ENCODE data around the gene SUV39H1.
A peak's percentile ranks its signal among the peaks of the same experiment; 100 is the strongest.
"Not testable (repeated sequence)": the region's sequence is repeated elsewhere in the genome, so short reads cannot be mapped to it uniquely, and the experiment has no call there.

Gene SUV39H1

DNA sequence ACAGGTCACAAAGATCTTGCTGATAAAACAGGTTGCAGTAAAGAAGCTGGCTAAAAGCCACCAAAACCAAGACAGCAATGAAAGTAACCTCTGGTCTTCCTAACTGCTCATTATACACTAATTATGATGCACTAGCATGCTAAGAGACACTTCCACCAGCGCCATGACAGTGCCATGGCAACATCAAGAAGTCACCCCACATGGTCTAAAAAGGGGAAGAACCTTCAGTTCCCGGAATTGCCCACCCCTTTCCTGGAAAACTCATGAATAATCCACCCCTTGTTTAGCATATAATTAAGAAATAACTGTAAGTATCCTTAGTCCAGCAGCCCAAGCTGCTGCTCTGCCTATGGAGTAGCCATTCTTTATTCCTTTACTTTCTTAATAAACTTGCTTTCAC is 16.1 kb upstream of the SUV39H1 start:
- not testable (repeated sequence) for H3K9me3 Mint-ChIP-seq, H3K27me3 Mint-ChIP-seq, H3K4me3 Mint-ChIP-seq
- Mint-ChIP-seq H3K4me1 (ENCODE audit: low read depth) (peaks cover 51% of the 10 kb centered on the region), H3K36me3 (ENCODE audit: low read depth) (peaks cover 10% of the 10 kb centered on the region), H3K27ac (peak overlapping the region; percentile 65)

DNA sequence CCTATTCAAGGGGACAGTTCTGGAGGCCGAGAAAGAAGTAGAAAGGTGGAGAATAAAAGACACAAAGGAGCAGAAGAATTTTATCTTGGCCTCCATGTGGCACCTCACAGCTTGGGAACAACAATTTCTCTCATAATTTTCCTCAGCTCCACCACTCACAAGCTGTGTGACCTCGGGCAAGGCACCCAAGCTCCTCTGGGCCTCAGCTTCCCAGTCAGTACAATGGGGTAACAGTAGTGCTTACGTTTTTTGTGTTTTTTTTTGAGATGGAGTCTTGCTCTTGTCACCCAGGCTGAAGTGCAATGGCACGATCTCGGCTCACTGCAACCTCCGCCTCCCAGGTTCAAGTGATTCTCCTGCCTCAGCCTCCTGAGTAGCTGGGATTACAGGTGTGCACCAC is 15.6 kb upstream of the SUV39H1 start:
- Mint-ChIP-seq H3K36me3 (ENCODE audit: low read depth) (peaks cover 15% of the 10 kb centered on the region), H3K27ac (peak overlapping the region; percentile 65), H3K4me1 (ENCODE audit: low read depth) (peaks cover 55% of the 10 kb centered on the region)
- not testable (repeated sequence) for H3K9me3 Mint-ChIP-seq, H3K4me3 Mint-ChIP-seq, H3K27me3 Mint-ChIP-seq

DNA sequence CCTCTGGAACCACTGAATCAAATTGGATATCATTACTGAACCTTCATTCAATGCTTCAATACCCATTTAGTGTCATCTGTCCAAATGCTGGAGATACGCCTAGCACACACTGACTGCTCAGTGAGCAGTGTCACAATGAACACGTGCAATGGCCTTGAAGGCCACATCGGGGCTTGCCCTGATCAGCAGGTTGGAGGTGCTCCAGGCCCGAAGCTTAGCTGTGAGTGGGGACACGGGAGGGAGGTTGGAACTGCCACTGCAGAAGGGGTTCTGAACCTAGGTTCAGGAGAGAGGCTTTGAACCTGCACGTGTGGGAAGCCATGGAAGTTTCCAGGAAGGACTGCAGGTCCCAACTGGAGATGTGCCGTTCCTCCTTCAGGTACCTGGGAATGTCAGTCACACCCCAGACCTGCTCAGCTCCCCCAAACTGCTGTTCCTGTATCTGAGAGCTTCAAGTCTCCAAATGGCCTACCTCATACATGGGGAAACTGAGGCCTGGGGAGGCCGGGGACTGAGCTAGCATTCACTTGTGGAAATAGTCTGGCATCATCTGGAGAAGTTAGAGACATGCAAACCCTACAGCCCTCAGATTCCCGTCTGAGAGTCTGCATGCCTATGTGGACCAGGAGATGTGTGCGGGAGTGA is 14.9 kb upstream of the SUV39H1 start:
- no peak overlapping the region for H3K27ac Mint-ChIP-seq
- H3K36me3 Mint-ChIP-seq (ENCODE audit: low read depth) = peaks cover 22% of the 10 kb centered on the region
- H3K4me1 Mint-ChIP-seq (ENCODE audit: low read depth) = peaks cover 63% of the 10 kb centered on the region
- no peaks in the 10 kb centered on the region for H3K27me3 Mint-ChIP-seq
- no peaks in the 10 kb centered on the region for H3K9me3 Mint-ChIP-seq
- H3K4me3 Mint-ChIP-seq = no peak overlapping the region

DNA sequence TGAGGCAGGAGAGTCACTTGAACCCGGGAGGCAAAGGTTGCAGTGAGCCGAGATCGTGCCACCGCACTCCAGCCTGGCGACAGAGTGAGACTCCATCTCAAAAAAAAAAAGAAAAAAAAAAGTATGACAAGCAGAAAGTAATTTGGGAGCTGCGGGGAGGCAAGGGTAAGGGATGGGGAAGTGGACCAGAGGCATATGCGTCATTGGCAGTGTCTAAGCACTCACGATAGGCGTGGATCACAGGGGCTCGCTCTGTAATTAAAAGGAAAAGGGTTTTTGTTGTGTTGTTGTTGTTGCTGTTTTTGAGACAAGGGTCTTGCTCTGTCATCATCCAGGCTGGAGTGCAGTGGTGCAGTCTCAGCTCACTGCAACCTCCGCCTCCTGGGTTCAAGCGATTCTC is 13.7 kb upstream of the SUV39H1 start:
- H3K4me1 Mint-ChIP-seq (ENCODE audit: low read depth) = peaks cover 62% of the 10 kb centered on the region
- peak overlapping the region; percentile 89 for H3K4me3 Mint-ChIP-seq
- H3K36me3 Mint-ChIP-seq (ENCODE audit: low read depth) = peaks cover 34% of the 10 kb centered on the region
- not testable (repeated sequence) for H3K27me3 Mint-ChIP-seq, H3K9me3 Mint-ChIP-seq
- H3K27ac Mint-ChIP-seq = peak overlapping the region; percentile 94

DNA sequence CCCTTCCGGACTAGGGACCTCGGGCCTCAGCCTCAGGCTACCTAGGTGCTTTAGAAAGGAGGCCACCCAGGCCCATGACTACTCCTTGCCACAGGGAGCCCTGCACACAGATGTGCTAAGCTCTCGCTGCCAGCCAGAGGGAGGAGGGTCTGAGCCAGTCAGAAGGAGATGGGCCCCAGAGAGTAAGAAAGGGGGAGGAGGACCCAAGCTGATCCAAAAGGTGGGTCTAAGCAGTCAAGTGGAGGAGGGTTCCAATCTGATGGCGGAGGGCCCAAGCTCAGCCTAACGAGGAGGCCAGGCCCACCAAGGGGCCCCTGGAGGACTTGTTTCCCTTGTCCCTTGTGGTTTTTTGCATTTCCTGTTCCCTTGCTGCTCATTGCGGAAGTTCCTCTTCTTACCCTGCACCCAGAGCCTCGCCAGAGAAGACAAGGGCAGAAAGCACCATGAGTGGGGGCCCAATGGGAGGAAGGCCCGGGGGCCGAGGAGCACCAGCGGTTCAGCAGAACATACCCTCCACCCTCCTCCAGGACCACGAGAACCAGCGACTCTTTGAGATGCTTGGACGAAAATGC is 13.0 kb upstream of the SUV39H1 start, which contains the start of gene WAS:
Gene WAS (plus strand): TSS at position 389 of the 572 bp plus-strand sequence. CDS start 55 bp downstream, at position 444.
- Mint-ChIP-seq H3K9me3 (no peaks in the 10 kb centered on the region), H3K4me3 (peak within 1 kb of the TSS; percentile 89), H3K27me3 (no peaks in the 10 kb centered on the region), H3K36me3 (ENCODE audit: low read depth) (peaks cover 39% of the 10 kb centered on the region), H3K4me1 (ENCODE audit: low read depth) (peaks cover 62% of the 10 kb centered on the region), H3K27ac (peak within 1 kb of the TSS; percentile 94)

DNA sequence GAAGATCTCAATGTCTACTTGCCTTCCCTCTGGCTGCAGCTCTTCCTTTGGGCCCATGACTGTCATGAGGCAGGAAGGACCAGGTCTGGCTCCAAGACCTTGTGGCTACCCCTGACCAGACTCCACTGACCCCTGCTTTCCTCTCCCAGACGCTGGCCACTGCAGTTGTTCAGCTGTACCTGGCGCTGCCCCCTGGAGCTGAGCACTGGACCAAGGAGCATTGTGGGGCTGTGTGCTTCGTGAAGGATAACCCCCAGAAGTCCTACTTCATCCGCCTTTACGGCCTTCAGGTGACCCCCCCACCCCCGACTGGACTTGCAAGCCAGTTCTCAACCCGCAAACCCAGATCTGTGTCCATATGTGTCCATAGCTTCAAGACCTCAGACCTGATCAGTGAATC is 12.4 kb upstream of the SUV39H1 start:
- no peaks in the 10 kb centered on the region for H3K27me3 Mint-ChIP-seq
- H3K27ac Mint-ChIP-seq = peak overlapping the region; percentile 94

DNA sequence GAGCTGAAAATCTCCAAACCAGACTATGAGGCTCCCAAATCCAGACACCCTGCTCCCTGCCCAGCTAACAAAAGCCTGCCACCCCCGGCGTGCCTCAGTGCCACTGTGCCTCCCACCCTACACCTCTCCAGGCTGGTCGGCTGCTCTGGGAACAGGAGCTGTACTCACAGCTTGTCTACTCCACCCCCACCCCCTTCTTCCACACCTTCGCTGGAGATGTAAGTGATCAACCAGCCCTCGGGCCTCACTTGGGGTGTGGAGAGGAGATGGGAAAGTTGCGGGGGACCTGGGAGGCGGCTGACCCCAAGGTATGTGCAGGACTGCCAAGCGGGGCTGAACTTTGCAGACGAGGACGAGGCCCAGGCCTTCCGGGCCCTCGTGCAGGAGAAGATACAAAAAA is 11.1 kb upstream of the SUV39H1 start:
- no peaks in the 10 kb centered on the region for H3K9me3 Mint-ChIP-seq

More for the DNA sequence above, 12.4 kb upstream of the SUV39H1 start:
- H3K9me3 Mint-ChIP-seq = no peaks in the 10 kb centered on the region
- peaks cover 39% of the 10 kb centered on the region for H3K36me3 Mint-ChIP-seq (ENCODE audit: low read depth)
- peak overlapping the region; percentile 89 for H3K4me3 Mint-ChIP-seq
- H3K4me1 Mint-ChIP-seq (ENCODE audit: low read depth) = peaks cover 62% of the 10 kb centered on the region

DNA sequence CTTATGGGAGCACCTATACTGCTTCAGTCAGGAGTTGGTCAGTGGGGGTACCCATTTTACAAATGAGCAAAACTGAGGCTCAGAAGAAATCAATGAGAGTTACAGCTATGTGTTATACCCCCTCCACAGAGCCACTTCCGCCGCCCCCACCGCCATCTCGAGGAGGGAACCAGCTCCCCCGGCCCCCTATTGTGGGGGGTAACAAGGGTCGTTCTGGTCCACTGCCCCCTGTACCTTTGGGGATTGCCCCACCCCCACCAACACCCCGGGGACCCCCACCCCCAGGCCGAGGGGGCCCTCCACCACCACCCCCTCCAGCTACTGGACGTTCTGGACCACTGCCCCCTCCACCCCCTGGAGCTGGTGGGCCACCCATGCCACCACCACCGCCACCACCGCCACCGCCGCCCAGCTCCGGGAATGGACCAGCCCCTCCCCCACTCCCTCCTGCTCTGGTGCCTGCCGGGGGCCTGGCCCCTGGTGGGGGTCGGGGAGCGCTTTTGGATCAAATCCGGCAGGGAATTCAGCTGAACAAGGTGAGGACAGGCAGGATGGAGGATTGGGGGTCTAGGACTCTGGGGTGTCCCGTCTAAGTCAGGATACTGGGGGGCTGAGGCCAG is 7.9 kb upstream of the SUV39H1 start:
- Mint-ChIP-seq H3K36me3 (ENCODE audit: low read depth) (peaks cover 49% of the 10 kb centered on the region), H3K27ac (no peak overlapping the region), H3K4me1 (ENCODE audit: low read depth) (peaks cover 33% of the 10 kb centered on the region), H3K9me3 (no peaks in the 10 kb centered on the region), H3K27me3 (no peaks in the 10 kb centered on the region), H3K4me3 (no peak overlapping the region)

More for the DNA sequence above, 11.1 kb upstream of the SUV39H1 start:
- no peaks in the 10 kb centered on the region for H3K27me3 Mint-ChIP-seq
- peak overlapping the region; percentile 94 for H3K27ac Mint-ChIP-seq
- H3K4me3 Mint-ChIP-seq = peak overlapping the region; percentile 89
- H3K36me3 Mint-ChIP-seq (ENCODE audit: low read depth) = peaks cover 41% of the 10 kb centered on the region
- H3K4me1 Mint-ChIP-seq (ENCODE audit: low read depth) = peaks cover 55% of the 10 kb centered on the region

DNA sequence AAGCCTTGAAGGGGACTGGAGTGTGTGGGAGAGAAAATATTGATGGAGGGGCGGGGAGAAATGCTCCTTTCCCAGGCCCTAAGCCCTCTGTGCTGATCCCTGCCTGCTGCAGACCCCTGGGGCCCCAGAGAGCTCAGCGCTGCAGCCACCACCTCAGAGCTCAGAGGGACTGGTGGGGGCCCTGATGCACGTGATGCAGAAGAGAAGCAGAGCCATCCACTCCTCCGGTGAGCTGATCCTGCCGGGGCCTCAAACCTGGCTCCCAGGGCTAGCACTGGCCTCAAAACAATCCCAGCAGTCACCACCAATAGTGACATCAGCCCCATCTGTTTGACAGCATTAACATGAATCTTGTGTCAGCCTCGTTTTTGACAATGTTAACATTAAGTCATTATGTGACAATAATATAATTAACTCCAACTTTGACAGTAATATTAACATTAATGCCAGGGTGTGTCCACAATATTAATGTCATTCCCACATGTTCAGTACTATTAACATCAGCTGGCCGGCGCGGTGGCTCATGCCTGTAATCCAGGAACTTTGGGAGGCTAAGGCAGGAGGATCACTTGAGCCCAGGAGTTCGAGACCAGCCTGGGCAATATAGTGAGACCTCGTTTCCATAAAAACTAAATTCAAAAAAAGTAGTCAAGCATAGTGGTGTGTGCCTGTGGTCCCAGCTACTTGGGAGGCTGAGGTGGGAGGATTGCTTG is 7.2 kb upstream of the SUV39H1 start:
- H3K4me3 Mint-ChIP-seq = no peak overlapping the region
- peaks cover 47% of the 10 kb centered on the region for H3K36me3 Mint-ChIP-seq (ENCODE audit: low read depth)

DNA sequence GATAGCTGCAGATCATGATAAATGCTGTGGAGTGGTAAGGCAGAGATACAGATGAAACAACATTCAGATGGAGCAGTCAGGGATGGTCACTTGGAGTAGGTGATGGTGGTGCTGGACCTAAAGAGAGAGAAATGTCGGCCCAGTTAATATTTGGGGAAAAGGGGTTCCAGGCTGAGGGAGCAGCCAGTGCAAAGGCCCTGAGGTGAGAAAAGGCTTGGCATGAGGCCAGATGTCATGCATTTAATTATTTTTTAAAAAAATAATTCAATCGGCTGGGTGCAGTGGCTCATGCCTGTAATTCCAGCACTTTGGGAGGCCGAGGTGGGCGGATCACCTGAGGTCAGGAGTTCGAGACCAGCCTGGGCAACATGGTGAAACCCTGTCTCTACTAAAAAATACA is 4.8 kb upstream of the SUV39H1 start:
- peaks cover 22% of the 10 kb centered on the region for H3K4me1 Mint-ChIP-seq (ENCODE audit: low read depth)
- not testable (repeated sequence) for H3K27me3 Mint-ChIP-seq, H3K4me3 Mint-ChIP-seq, H3K9me3 Mint-ChIP-seq
- H3K36me3 Mint-ChIP-seq (ENCODE audit: low read depth) = peaks cover 25% of the 10 kb centered on the region
- H3K27ac Mint-ChIP-seq = peak overlapping the region; percentile 58

More for the DNA sequence above, 7.2 kb upstream of the SUV39H1 start:
- peaks cover 31% of the 10 kb centered on the region for H3K4me1 Mint-ChIP-seq (ENCODE audit: low read depth)
- H3K27ac Mint-ChIP-seq = no peak overlapping the region
- no peaks in the 10 kb centered on the region for H3K9me3 Mint-ChIP-seq
- H3K27me3 Mint-ChIP-seq = no peaks in the 10 kb centered on the region

DNA sequence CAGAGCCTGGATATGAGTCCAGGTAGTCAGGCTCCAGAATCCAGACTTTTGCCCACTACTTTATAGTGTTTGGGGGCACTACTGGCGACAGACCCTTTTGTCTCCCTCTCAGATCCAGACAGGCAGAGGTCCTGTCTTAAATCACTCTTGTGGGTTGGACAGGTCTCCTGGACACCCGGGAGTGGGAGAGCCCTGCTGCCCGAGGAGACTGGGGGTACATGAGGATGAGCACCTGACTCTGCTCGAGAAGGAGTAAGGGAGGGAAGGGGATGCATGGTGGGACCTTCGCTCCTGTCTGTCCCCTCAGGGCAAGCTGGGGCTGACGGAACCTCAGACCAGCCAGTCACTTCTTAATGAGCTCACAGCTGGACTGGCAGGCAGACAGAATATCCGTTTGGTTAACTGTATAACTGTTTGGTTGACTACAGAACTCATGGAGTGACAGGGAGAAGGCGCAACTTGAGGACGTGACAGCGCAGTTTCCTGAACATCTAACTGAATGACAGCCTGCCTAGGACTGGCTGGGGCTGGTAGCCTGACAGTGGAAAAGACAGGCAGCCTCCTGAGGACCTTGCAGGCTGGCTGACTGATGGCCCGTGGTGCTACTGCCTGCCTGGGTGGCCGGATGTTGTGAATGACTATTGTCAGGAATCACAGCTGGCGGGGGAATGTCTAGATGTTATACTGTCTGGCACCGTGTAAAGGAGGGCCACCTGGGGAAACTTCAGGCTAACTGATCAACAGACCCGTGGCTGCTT is 1.6 kb upstream of the SUV39H1 start:
- Mint-ChIP-seq H3K36me3 (ENCODE audit: low read depth) (peaks cover 23% of the 10 kb centered on the region), H3K4me1 (ENCODE audit: low read depth) (peaks cover 27% of the 10 kb centered on the region), H3K9me3 (no peaks in the 10 kb centered on the region), H3K27ac (peak overlapping the region; percentile 96), H3K4me3 (peak overlapping the region; percentile 85), H3K27me3 (no peaks in the 10 kb centered on the region)

DNA sequence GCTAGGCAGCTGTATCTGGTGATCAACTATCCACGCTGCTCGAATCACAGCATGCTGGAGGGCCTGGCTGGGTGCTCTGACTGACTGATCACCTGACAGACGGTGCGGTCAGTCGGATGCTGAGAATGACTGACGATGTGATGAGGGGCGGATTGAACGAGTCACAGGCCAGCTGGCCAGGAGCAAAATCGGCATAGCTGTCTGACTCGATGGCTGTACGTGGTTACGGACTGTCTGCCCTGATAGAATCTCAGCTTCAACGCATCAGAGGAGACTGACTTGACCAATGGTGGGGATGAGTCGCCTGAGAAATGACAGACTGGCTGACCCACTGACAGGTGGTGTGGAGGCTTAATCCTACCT is 1.0 kb upstream of the SUV39H1 start:
- Mint-ChIP-seq H3K4me1 (ENCODE audit: low read depth) (peaks cover 27% of the 10 kb centered on the region), H3K4me3 (peak overlapping the region; percentile 85), H3K27me3 (no peaks in the 10 kb centered on the region), H3K9me3 (no peaks in the 10 kb centered on the region), H3K27ac (peak overlapping the region; percentile 96), H3K36me3 (ENCODE audit: low read depth) (peaks cover 22% of the 10 kb centered on the region)

DNA sequence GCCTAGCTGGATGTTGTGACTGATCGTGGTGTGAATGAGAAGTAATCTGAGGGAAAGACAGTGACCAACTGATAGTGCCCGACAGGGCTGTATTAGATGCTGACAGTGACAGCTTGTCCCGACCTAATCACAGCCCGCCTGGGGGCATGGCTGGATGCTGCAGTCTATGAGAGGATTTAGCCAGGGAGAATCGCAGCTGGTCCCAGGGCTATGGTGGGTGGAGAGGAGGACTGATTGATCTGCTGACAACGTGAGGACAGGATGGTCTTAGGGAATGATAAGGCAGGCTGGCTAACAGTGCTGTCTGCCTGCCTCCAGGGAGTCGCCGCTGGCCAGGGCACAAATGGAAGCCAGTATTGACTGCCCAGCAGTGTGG is 621 bp upstream of the SUV39H1 start:
- H3K36me3 Mint-ChIP-seq (ENCODE audit: low read depth) = peaks cover 26% of the 10 kb centered on the region
- H3K9me3 Mint-ChIP-seq = no peaks in the 10 kb centered on the region
- H3K4me3 Mint-ChIP-seq = peak overlapping the region; percentile 85
- H3K27me3 Mint-ChIP-seq = no peaks in the 10 kb centered on the region
- H3K27ac Mint-ChIP-seq = peak overlapping the region; percentile 96
- peaks cover 27% of the 10 kb centered on the region for H3K4me1 Mint-ChIP-seq (ENCODE audit: low read depth)

DNA sequence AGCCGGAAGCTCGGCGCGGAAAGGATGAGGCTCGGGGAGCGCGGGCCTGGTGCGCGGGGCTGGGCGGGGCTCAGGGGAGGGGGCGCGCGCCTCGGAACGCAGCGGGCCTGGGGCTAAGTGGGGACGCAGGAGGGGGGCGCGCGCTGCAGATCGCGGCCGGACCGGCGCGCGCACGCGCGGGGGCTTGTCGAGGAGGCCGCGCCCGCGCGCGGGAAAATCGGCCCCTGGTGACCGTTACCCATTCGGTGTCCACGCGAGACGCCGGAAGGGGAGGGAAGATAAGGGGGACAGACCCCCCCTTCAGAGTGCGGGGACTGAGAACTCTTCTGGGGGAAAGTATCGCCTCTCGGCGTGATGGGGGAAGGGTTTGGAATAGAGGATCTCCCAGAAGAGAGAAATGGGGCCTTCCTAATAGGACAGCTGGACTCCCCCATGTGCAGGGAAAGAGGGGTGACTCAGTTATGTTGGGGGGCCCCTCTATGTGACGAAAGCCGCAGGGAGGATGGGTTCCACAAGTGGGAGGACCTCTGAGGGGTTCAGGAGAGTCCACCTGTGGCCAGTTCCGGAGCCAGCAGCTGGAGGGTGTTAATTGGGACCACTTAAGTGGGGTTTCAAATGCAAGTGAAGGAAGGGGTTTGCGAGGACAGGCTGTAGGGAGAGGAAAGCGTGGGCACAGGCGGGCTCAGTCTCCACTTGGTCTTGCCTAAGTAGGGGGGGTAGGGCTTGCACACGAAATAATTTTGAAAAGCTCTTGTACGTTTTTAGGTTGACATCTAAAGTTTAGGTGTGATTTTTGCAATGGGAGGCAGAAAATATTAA is 584 bp downstream of the SUV39H1 start:
- Mint-ChIP-seq H3K4me1 (ENCODE audit: low read depth) (peaks cover 27% of the 10 kb centered on the region), H3K4me3 (peak overlapping the region; percentile 93), H3K27me3 (no peaks in the 10 kb centered on the region), H3K27ac (peak overlapping the region; percentile 97), H3K9me3 (no peaks in the 10 kb centered on the region), H3K36me3 (ENCODE audit: low read depth) (peaks cover 20% of the 10 kb centered on the region)
